Ovary (tissue), 9 donors: ENCODE measurements around the gene EDNRA. TPM values are rescaled to one million over a fixed set of nuclear protein-coding genes. Genes with fewer than 3 reads are reported as not detected.

Experiments used
- DNase-seq, 5 donors: peaks; one replicate each; pipeline ENCODE4 v3.0.0-alpha.2; 2019 to 2020
- H3K27ac ChIP-seq, 2 donors: fragments of 200-600 bp; one replicate each; pipeline versions ENCODE4 v1.5.1 to v1.8.0; 2019 to 2022
- H3K27me3 ChIP-seq: fragments of 200-600 bp; one replicate; pipeline ENCODE4 v1.8.0; 2022
- H3K36me3 ChIP-seq: fragments of 200-600 bp; sonication (generic); one replicate; pipeline ENCODE4 v1.5.1; 2019
- H3K4me1 ChIP-seq: one replicate; pipeline ENCODE4 v1.8.1; 2013; ENCODE audit warnings: mild to moderate bottlenecking, moderate library complexity; ENCODE audit not compliant: insufficient read depth
- H3K4me3 ChIP-seq: fragments of 200-600 bp; sonication (generic); one replicate; pipeline ENCODE4 v1.5.1; 2017
- H3K9me3 ChIP-seq, 2 donors: fragments of 200-600 bp in 1 of 2; sonication (generic) in 1 of 2; one replicate each; pipeline versions ENCODE4 v1.5.1 to v1.8.1; 2013 to 2019; ENCODE audit warnings: mild to moderate bottlenecking in 1 of 2, moderate library complexity in 1 of 2
- CTCF ChIP-seq, 3 donors: fragments of 450-650 bp in 2 of 3; fragments of 200-600 bp in 1 of 3; IDR thresholded peaks; one replicate each; pipeline versions ENCODE4 v1.5.1 to v1.8.0; 2016 to 2022; ENCODE audit warnings: antibody characterized with exemption in 3 of 3, mild to moderate bottlenecking in 1 of 3
- EP300 ChIP-seq: sonication (generic); formaldehyde crosslinking; IDR thresholded peaks from one replicate; pipeline ENCODE4 v1.6.1; 2017; ENCODE audit warnings: antibody characterized with exemption
- POLR2A ChIP-seq: fragments of 450-650 bp; IDR thresholded peaks from one replicate; pipeline ENCODE4 v1.6.1; 2017; ENCODE audit warnings: antibody characterized with exemption, mild to moderate bottlenecking, moderate library complexity
- WGBS, 3 donors: extraction: QIAGEN DNeasy Blood & Tissue Kit in 1 of 3; methylation state at CpG; one replicate each; pipeline versions ENCODE4 v1.1.5 to v1.1.7; 2013 to 2017; 5-methylcytosine and 5-hydroxymethylcytosine counted together
- intact Hi-C, 4 donors: fragments of 100-400 bp; cut with DNase I; formaldehyde crosslinking; loops; one replicate each; pipeline versions ENCODE4 v1.11.0 to v1.15.1; 2022 to 2023
- polyA plus RNA-seq, 2 donors: library from polyadenylated mRNA; stranded (reverse); fragments of 200-250 nt in 1 of 2; fragments of 350-450 nt in 1 of 2; fragmentation: Illumina TruSeq in 1 of 2; extraction: RNeasy Lipid Tissue Mini Kit (QIAGEN cat#74804) in 1 of 2; gene quantifications; one replicate each; pipeline ENCODE4 v1.2.3, GENCODE V29; 2013 to 2014
- total RNA-seq, 7 donors: library from RNA; depleted of rRNA in 2 of 7; stranded (reverse); fragments of >200 nt in 2 of 7; fragmentation: NEBNext Ultra II Directional in 3 of 7; extraction: Animal tissue kit (Norgen Biotek cat#: 25700) in 3 of 7; gene quantifications; one replicate each; pipeline versions ENCODE4 v1.1.0 to v1.2.4, GENCODE V29; 2016 to 2023
- donor health status: DM: no; HTN: no; CAD: no; lungs with moderate emphysema.
- donor health status: DM: no; HTN: no; CAD: no.
- donor health status: Bipolar disorder and iron deficiency.
- donor health status: DM: yes; HTN: yes; CAD: no.
- donor health status: DM: no; HTN: no; CAD: no.
- donor health status: DM: yes; HTN: yes; CAD: no.

The EDNRA gene
- total and polyA plus RNA-seq, 9 donors: 28.4 to 110 (median 61.7) TPM

- intact Hi-C loops: no loop called here
Measured at GRCh38 chr4:147581606-147582350, 100.9 kb downstream of the EDNRA start.

GRCh38 chr4:147582386-147583060 lies 101.6 kb downstream of the EDNRA start:
- intact Hi-C loops: no loop called here
- Histone ChIP-seq H3K9me3 (no peaks in the 10 kb centered on the region), H3K27me3 (no peaks in the 10 kb centered on the region), H3K36me3 (no peaks in the 10 kb centered on the region), H3K27ac (no peak overlapping the region), H3K4me1 (peaks cover 2% of the 10 kb centered on the region), H3K4me3 (no peak overlapping the region)
- TF ChIP-seq EP300 (no peak), CTCF (IDR thresholded peaks at IDR 0.05) (no peak)
- no peak for DNase-seq

More at GRCh38 chr4:147581606-147582350, 100.9 kb downstream of the EDNRA start:
- WGBS, 3 donors: 75 to 83% (median 77%) methylated on average over 6 of the region's 6 CpGs
- no peak for TF ChIP-seq CTCF (IDR thresholded peaks at IDR 0.05)
- TF ChIP-seq EP300: no peak
- no peak for TF ChIP-seq POLR2A
- Histone ChIP-seq H3K9me3 (no peaks in the 10 kb centered on the region), H3K36me3 (no peaks in the 10 kb centered on the region), H3K27ac (no peak overlapping the region), H3K4me3 (no peak overlapping the region), H3K4me1 (peaks cover 2% of the 10 kb centered on the region), H3K27me3 (no peaks in the 10 kb centered on the region)
- no peak for DNase-seq

GRCh38 chr4:147583876-147584275 lies 103.0 kb downstream of the EDNRA start:
- H3K27me3 ChIP-seq: no peaks in the 10 kb centered on the region
- H3K9me3 ChIP-seq: no peaks in the 10 kb centered on the region
- H3K27ac ChIP-seq: no peak overlapping the region
- intact Hi-C loops: no loop called here
- TF ChIP-seq EP300 (no peak), CTCF (IDR thresholded peaks at IDR 0.05) (no peak), POLR2A (no peak)
- no peak for DNase-seq
- no peak overlapping the region for H3K4me3 ChIP-seq
- 92 to 98% (median 97%) methylated on average over 1 of the region's 1 CpG for WGBS, 3 donors
- no peaks in the 10 kb centered on the region for H3K36me3 ChIP-seq
- no peaks in the 10 kb centered on the region for H3K4me1 ChIP-seq

- Histone ChIP-seq H3K27ac (no peak overlapping the region), H3K4me1 (peaks cover 3% of the 10 kb centered on the region), H3K36me3 (no peaks in the 10 kb centered on the region), H3K27me3 (no peaks in the 10 kb centered on the region), H3K4me3 (no peak overlapping the region), H3K9me3 (no peaks in the 10 kb centered on the region)
- WGBS, 3 donors: 37 to 45% (median 41%) methylated on average over 3 of the region's 3 CpGs
- DNase-seq: peak in 4 of 5 donors; percentile 12 to 39 (median 21)
- intact Hi-C loops: no loop called here
- no peak for TF ChIP-seq EP300
Measured at GRCh38 chr4:147586032-147586431, 105.1 kb downstream of the EDNRA start.

GRCh38 chr4:147586637-147587036 lies 105.7 kb downstream of the EDNRA start:
- intact Hi-C loops: no loop called here
- WGBS, 3 donors: 88 to 93% (median 92%) methylated on average over 4 of the region's 4 CpGs

More at GRCh38 chr4:147586637-147587036, 105.7 kb downstream of the EDNRA start:
- no peak for DNase-seq
- Histone ChIP-seq H3K4me1 (peaks cover 3% of the 10 kb centered on the region), H3K4me3 (no peak overlapping the region), H3K27me3 (no peaks in the 10 kb centered on the region), H3K9me3 (no peaks in the 10 kb centered on the region), H3K36me3 (no peaks in the 10 kb centered on the region), H3K27ac (no peak overlapping the region)
- no peak for TF ChIP-seq CTCF (IDR thresholded peaks at IDR 0.05)
- TF ChIP-seq POLR2A: no peak
- no peak for TF ChIP-seq EP300
